SU-DHL-6 (cell line): ENCODE measurements around the gene HEATR5A.
"Not testable (repeated sequence)": the region's sequence is repeated elsewhere in the genome, so short reads cannot be mapped to it uniquely, and the experiment has no call there.

ENCODE experiments used
- H2AFZ ChIP-seq: fragments of 200-600 bp; sonication (generic); 2 replicates; pipeline ENCODE4 v1.6.1; 2014; ENCODE audit warnings: low read depth, mild to moderate bottlenecking, moderate library complexity, mixed read lengths, antibody characterized with exemption, low read length; ENCODE audit not compliant: severe bottlenecking
- H3F3A ChIP-seq: fragments of 200-600 bp; shearing (Covaris generic); 2 replicates; pipeline ENCODE4 v1.6.0; 2016; ENCODE audit warnings: antibody characterized with exemption, mild to moderate bottlenecking; ENCODE audit not compliant: insufficient read depth
- H3K27ac ChIP-seq: fragments of 200-600 bp; sonication (generic); 2 replicates; pipeline ENCODE4 v1.5.1; 2016; ENCODE audit warnings: low read depth, mild to moderate bottlenecking, low read length, moderate library complexity, mixed read lengths
- H3K27me3 ChIP-seq: fragments of 200-600 bp; sonication (generic), shearing (Covaris generic); 2 replicates; pipeline ENCODE4 v1.6.0; 2014; ENCODE audit warnings: mild to moderate bottlenecking, low read length
- H3K36me3 ChIP-seq: fragments of 200-600 bp; sonication (generic); 2 replicates; pipeline ENCODE4 v1.6.1; 2014; ENCODE audit warnings: mild to moderate bottlenecking, low read length, mixed read lengths
- H3K4me2 ChIP-seq: fragments of 300-600, 200-600 bp; shearing (Covaris generic), sonication (generic); 2 replicates; pipeline ENCODE4 v1.6.0; 2014; ENCODE audit warnings: low read length, low read depth, mild to moderate bottlenecking; ENCODE audit not compliant: poor library complexity, severe bottlenecking
- H3K4me3 ChIP-seq: fragments of 200-600 bp; sonication (generic); 2 replicates; pipeline ENCODE4 v1.5.1; 2014; ENCODE audit warnings: antibody characterized with exemption, low read length, mild to moderate bottlenecking, mixed read lengths; ENCODE audit not compliant: insufficient read depth, poor library complexity, severe bottlenecking
- H3K79me2 ChIP-seq: fragments of 200-600 bp; sonication (generic); 2 replicates; pipeline ENCODE4 v1.6.1; 2014; ENCODE audit warnings: mild to moderate bottlenecking, low read length, moderate library complexity; ENCODE audit not compliant: insufficient read depth
- H3K9ac ChIP-seq: fragments of 200-600 bp; sonication (generic); 2 replicates; pipeline ENCODE4 v1.7.0; 2014; ENCODE audit warnings: mild to moderate bottlenecking, low read length
- H3K9me2 ChIP-seq: fragments of 200-600 bp; sonication (generic); replicated peaks from 2 replicates; pipeline ENCODE4 v1.6.1; 2014; ENCODE audit warnings: low read length; ENCODE audit not compliant: insufficient read depth
- H3K9me3 ChIP-seq: fragments of 200-600 bp; sonication (generic); 2 replicates; pipeline ENCODE4 v1.6.1; 2014; ENCODE audit warnings: low read length, mixed read lengths; ENCODE audit not compliant: insufficient read depth
- H4K20me1 ChIP-seq: fragments of 200-600 bp; sonication (generic); 2 replicates; pipeline ENCODE4 v1.6.1; 2014; ENCODE audit warnings: low read depth, mild to moderate bottlenecking, antibody characterized with exemption, low read length, moderate library complexity, mixed read lengths
- EZH2phosphoT487 ChIP-seq: fragments of 200-600 bp; sonication (generic), shearing (Covaris generic); conservative IDR thresholded peaks from 2 replicates; pipeline ENCODE4 v1.6.1; 2018; ENCODE audit warnings: mild to moderate bottlenecking, antibody characterized with exemption, low read length, moderate library complexity, mixed read lengths
- TF ChIP-seq, protein P1 (sequence below): fragments of 200-600 bp; sonication (generic); IDR thresholded peaks from one replicate; pipeline ENCODE4 v1.5.1; 2017; ENCODE audit warnings: antibody characterized with exemption, mild to moderate bottlenecking, low read length, moderate library complexity; ENCODE audit not compliant: insufficient read depth, poor library complexity, severe bottlenecking

HEATR5A gene

DNA sequence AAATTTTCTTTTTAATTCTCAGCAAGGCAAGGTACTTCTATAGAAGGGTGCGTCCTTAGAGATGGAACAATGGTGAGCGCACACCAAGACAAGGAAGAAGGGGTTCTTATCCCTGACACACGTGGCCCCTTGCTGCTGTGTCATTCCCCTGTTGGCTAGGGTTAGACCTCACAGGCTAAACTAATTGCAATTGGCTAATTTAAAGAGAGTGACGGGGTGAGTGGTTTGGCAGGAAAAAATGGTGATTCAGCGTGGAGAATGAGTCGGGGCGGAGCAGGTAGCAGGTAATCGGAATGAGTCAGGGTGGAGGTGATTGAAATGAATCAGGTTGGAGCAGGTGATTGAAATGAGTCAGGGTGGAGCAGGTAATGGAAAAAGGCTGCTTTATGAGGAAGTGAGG is 176.5 kb downstream of the HEATR5A start:
- no peak overlapping the region for H3K4me2 ChIP-seq

GRCh38 chr14:31242161-31242940 is 178.0 kb downstream of the HEATR5A start:
- not testable (repeated sequence) for H3K27me3 ChIP-seq, H3K4me3 ChIP-seq, H3K79me2 ChIP-seq, H3K36me3 ChIP-seq, H3K9me2 ChIP-seq, H3K4me2 ChIP-seq, H3K9ac ChIP-seq, H2AFZ ChIP-seq, H3F3A ChIP-seq, H4K20me1 ChIP-seq, H3K9me3 ChIP-seq, H3K27ac ChIP-seq

More for the DNA sequence above, 176.5 kb downstream of the HEATR5A start:
- H3K9me2 ChIP-seq, result no peaks in the 10 kb centered on the region
- H4K20me1 ChIP-seq, result no peaks in the 10 kb centered on the region
- no peak overlapping the region for H2AFZ ChIP-seq
- H3K27ac ChIP-seq, result no peak overlapping the region
- H3K9me3 ChIP-seq, result no peaks in the 10 kb centered on the region
- no peak overlapping the region for H3K4me3 ChIP-seq
- no peak for TF ChIP-seq EZH2phosphoT487
- TF ChIP-seq, protein P1, sequence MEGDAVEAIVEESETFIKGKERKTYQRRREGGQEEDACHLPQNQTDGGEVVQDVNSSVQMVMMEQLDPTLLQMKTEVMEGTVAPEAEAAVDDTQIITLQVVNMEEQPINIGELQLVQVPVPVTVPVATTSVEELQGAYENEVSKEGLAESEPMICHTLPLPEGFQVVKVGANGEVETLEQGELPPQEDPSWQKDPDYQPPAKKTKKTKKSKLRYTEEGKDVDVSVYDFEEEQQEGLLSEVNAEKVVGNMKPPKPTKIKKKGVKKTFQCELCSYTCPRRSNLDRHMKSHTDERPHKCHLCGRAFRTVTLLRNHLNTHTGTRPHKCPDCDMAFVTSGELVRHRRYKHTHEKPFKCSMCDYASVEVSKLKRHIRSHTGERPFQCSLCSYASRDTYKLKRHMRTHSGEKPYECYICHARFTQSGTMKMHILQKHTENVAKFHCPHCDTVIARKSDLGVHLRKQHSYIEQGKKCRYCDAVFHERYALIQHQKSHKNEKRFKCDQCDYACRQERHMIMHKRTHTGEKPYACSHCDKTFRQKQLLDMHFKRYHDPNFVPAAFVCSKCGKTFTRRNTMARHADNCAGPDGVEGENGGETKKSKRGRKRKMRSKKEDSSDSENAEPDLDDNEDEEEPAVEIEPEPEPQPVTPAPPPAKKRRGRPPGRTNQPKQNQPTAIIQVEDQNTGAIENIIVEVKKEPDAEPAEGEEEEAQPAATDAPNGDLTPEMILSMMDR, result no peak
- H3K36me3 ChIP-seq, result no peaks in the 10 kb centered on the region
- H3K9ac ChIP-seq, result no peak overlapping the region
- no peaks in the 10 kb centered on the region for H3K27me3 ChIP-seq
- H3F3A ChIP-seq, result no peaks in the 10 kb centered on the region
- H3K79me2 ChIP-seq, result no peaks in the 10 kb centered on the region
